H1 (cell line): ENCODE measurements around the gene GABRD. TPM values are rescaled to one million over a fixed set of nuclear protein-coding genes. Genes with fewer than 3 reads are reported as not detected.

Experiments
- CTCF ChIA-PET: fragments of 300-600 bp; sonication (Branson Sonifier 250); formaldehyde crosslinking; loops from one replicate; lab custom pipeline; 2021; ENCODE audit not compliant: partially characterized antibody; lab: Charles Lee
- POLR2A ChIA-PET: fragments of 300-600 bp; sonication (Branson Sonifier 250); formaldehyde crosslinking; loops from one replicate; lab custom pipeline; 2021; ENCODE audit warnings: inconsistent platforms; ENCODE audit not compliant: partially characterized antibody; lab: Charles Lee
- DNase-seq, 2 experiments: peaks; one replicate each; pipeline versions ENCODE4 v3.0.0 to v3.0.0-alpha.2; 2010 to 2022; ENCODE audit warnings: low spot score in 2 of 2, low read depth in 1 of 2, mixed read lengths in 1 of 2
- FAIRE-seq: peaks from 2 replicates; lab custom pipeline; 2011; peaks lifted over from hg19 to GRCh38; lab: Jason Lieb, UNC
- H2AFZ ChIP-seq: 2 replicates; pipeline ENCODE4 v1.8.1; 2012; ENCODE audit warnings: low read length, inconsistent platforms
- H2AK5ac ChIP-seq: 2 replicates; pipeline ENCODE4 v1.6.1; 2013; ENCODE audit warnings: low read depth, low read length
- H2BK120ac ChIP-seq: replicated peaks from 2 replicates; pipeline ENCODE3; 2013; ENCODE audit warnings: low read depth, low read length, inconsistent platforms
- H2BK12ac ChIP-seq: 2 replicates; pipeline ENCODE4 v1.6.1; 2013; ENCODE audit warnings: low read depth, low read length
- H2BK15ac ChIP-seq: 2 replicates; pipeline ENCODE4 v1.6.1; 2013; ENCODE audit warnings: low read length
- H2BK20ac ChIP-seq: 2 replicates; pipeline ENCODE4 v1.6.1; 2013; ENCODE audit warnings: low read length
- H2BK5ac ChIP-seq: 2 replicates; pipeline ENCODE4 v1.6.1; 2013; ENCODE audit warnings: low read depth, low read length
- H3K14ac ChIP-seq: 2 replicates; pipeline ENCODE4 v1.6.1; 2013; ENCODE audit warnings: inconsistent platforms; ENCODE audit not compliant: insufficient read length
- H3K18ac ChIP-seq: 2 replicates; pipeline ENCODE4 v1.6.1; 2013; ENCODE audit warnings: low read length; ENCODE audit errors: extremely low read depth
- H3K23ac ChIP-seq: 2 replicates; pipeline ENCODE4 v1.6.1; 2013; ENCODE audit warnings: inconsistent platforms; ENCODE audit not compliant: insufficient read length
- H3K23me2 ChIP-seq: 2 replicates; pipeline ENCODE4 v1.6.1; 2013; ENCODE audit warnings: low read depth, low read length
- H3K27ac ChIP-seq: 2 replicates; pipeline ENCODE4 v1.6.1; 2011; ENCODE audit warnings: low read depth, low read length, inconsistent platforms
- H3K27me3 ChIP-seq, 4 experiments: replicated peaks in 1 of 4; 1 replicate in 1 of 4; 2 replicates in 3 of 4; pipeline versions ENCODE4 v1.6.1 to v1.8.1; 2011 to 2013; ENCODE audit warnings: low read length in 3 of 4, mild to moderate bottlenecking in 3 of 4, inconsistent platforms in 2 of 4, mixed read lengths in 2 of 4, moderate library complexity in 1 of 4; ENCODE audit not compliant: control insufficient read depth in 3 of 4, insufficient read depth in 3 of 4; ENCODE audit errors: extremely low read depth in 1 of 4
- H3K36me3 ChIP-seq, 4 experiments: 2 replicates each; pipeline versions ENCODE4 v1.6.1 to v1.8.1; 2011 to 2013; ENCODE audit warnings: mild to moderate bottlenecking in 4 of 4, low read length in 3 of 4, moderate library complexity in 2 of 4, control low read depth in 1 of 4, inconsistent platforms in 1 of 4; ENCODE audit not compliant: insufficient read depth in 4 of 4, control insufficient read depth in 2 of 4
- H3K4ac ChIP-seq: replicated peaks from 2 replicates; pipeline ENCODE3; 2013; ENCODE audit warnings: low read length, low read depth, mixed read lengths, inconsistent platforms; ENCODE audit not compliant: insufficient read length
- H3K4me1 ChIP-seq, 4 experiments: replicated peaks in 1 of 4; 1 replicate in 1 of 4; 2 replicates in 3 of 4; pipeline versions ENCODE4 v1.6.1 to v1.8.1; 2011 to 2013; ENCODE audit warnings: low read length in 3 of 4, inconsistent platforms in 2 of 4, mixed read lengths in 1 of 4; ENCODE audit not compliant: insufficient read depth in 4 of 4, control insufficient read depth in 3 of 4
- H3K4me2 ChIP-seq, 2 experiments: 2 replicates each; pipeline versions ENCODE4 v1.6.1 to v1.8.1; 2011 to 2013; ENCODE audit warnings: low read depth in 2 of 2, low read length in 2 of 2, control low read depth in 1 of 2, inconsistent platforms in 1 of 2, mild to moderate bottlenecking in 1 of 2; ENCODE audit not compliant: insufficient read depth in 1 of 2
- H3K4me3 ChIP-seq, 4 experiments: fragments of 200-600, 300-600 bp in 1 of 4; sonication (generic), shearing (Covaris generic), sonication (Bioruptor Twin) in 1 of 4; 2 replicates each; pipeline versions ENCODE4 v1.5.1 to v1.8.1; 2011 to 2016; ENCODE audit warnings: low read length in 4 of 4, low read depth in 3 of 4, control low read depth in 2 of 4, inconsistent platforms in 2 of 4, mild to moderate bottlenecking in 2 of 4, mixed read lengths in 1 of 4, moderate library complexity in 1 of 4; ENCODE audit not compliant: insufficient read depth in 2 of 4; ENCODE audit errors: extremely low read depth in 1 of 4
- H3K56ac ChIP-seq: replicated peaks from 2 replicates; pipeline ENCODE3; 2013; ENCODE audit warnings: low read depth, mild to moderate bottlenecking, mixed read lengths, low read length, inconsistent platforms; ENCODE audit not compliant: insufficient read length
- H3K79me1 ChIP-seq: 2 replicates; pipeline ENCODE4 v1.6.1; 2013; ENCODE audit warnings: low read depth, low read length, control low read depth
- H3K79me2 ChIP-seq, 2 experiments: 2 replicates each; pipeline versions ENCODE4 v1.6.1 to v1.8.1; 2012 to 2013; ENCODE audit warnings: low read length in 2 of 2, mild to moderate bottlenecking in 2 of 2, inconsistent platforms in 1 of 2; ENCODE audit not compliant: insufficient read depth in 2 of 2, control insufficient read depth in 1 of 2
- H3K9ac ChIP-seq, 4 experiments: replicated peaks in 1 of 4; 1 replicate in 1 of 4; 2 replicates in 3 of 4; pipeline versions ENCODE4 v1.6.1 to v1.8.1; 2011 to 2013; ENCODE audit warnings: low read depth in 3 of 4, low read length in 3 of 4, control low read depth in 2 of 4, mild to moderate bottlenecking in 2 of 4, moderate library complexity in 2 of 4, inconsistent platforms in 1 of 4; ENCODE audit errors: extremely low read depth in 1 of 4
- H3K9me3 ChIP-seq, 2 experiments: 2 replicates each; pipeline versions ENCODE4 v1.6.1 to v1.8.1; 2012 to 2013; ENCODE audit warnings: mild to moderate bottlenecking in 2 of 2, moderate library complexity in 2 of 2, control low read depth in 1 of 2, inconsistent platforms in 1 of 2, low read depth in 1 of 2, low read length in 1 of 2, mixed read lengths in 1 of 2; ENCODE audit not compliant: insufficient read depth in 2 of 2
- H4K20me1 ChIP-seq, 2 experiments: replicated peaks in 1 of 2; 2 replicates each; pipeline versions ENCODE3 to v1.8.1; 2011 to 2013; ENCODE audit warnings: inconsistent platforms in 2 of 2, low read length in 2 of 2, mild to moderate bottlenecking in 1 of 2; ENCODE audit not compliant: insufficient read depth in 2 of 2, control insufficient read depth in 1 of 2
- H4K5ac ChIP-seq: 2 replicates; pipeline ENCODE4 v1.6.1; 2013; ENCODE audit warnings: low read length, low read depth, mixed read lengths, inconsistent platforms; ENCODE audit not compliant: insufficient read length
- H4K8ac ChIP-seq: 2 replicates; pipeline ENCODE4 v1.8.0; 2013; ENCODE audit warnings: mild to moderate bottlenecking, moderate library complexity, low read length, inconsistent platforms; ENCODE audit not compliant: insufficient read depth; ENCODE audit errors: extremely low read depth
- H4K91ac ChIP-seq: replicated peaks from 2 replicates; pipeline ENCODE3; 2013; ENCODE audit warnings: low read length, mixed read lengths, inconsistent platforms; ENCODE audit not compliant: insufficient read length
- EZH2 ChIP-seq: fragments of 200-600 bp; sonication (generic); IDR thresholded peaks from 2 replicates; pipeline ENCODE4 v1.7.1; 2012; ENCODE audit warnings: low read depth, mild to moderate bottlenecking, moderate library complexity, low read length, inconsistent platforms; ENCODE audit not compliant: severe bottlenecking
- SUZ12 ChIP-seq: fragments of 200-600 bp; sonication (generic); IDR thresholded peaks from 2 replicates; pipeline ENCODE4 v1.6.1; 2012; ENCODE audit warnings: mild to moderate bottlenecking, inconsistent platforms, low read length, moderate library complexity, mixed read lengths
- WGBS, 2 experiments: shearing (Covaris generic) in 1 of 2; methylation state at CpG; one replicate each; pipeline versions ENCODE4 v1.1.6 to v1.1.7; 2013 to 2015; ENCODE audit warnings: low lambda C conversion rate in 2 of 2, mixed read lengths in 2 of 2, inconsistent platforms in 1 of 2, low coverage in 1 of 2, missing lambda C conversion rate in 1 of 2; ENCODE audit not compliant: insufficient replicate concordance in 2 of 2, insufficient coverage in 1 of 2, insufficient read length in 1 of 2; ENCODE audit errors: extremely low coverage in 1 of 2, missing lambda C conversion rate in 1 of 2; 5-methylcytosine and 5-hydroxymethylcytosine counted together
- polyA plus RNA-seq, 7 experiments: library from polyadenylated mRNA; depleted of rRNA in 3 of 7; stranded (reverse) in 5 of 7; unstranded in 2 of 7; fragments of >200 nt in 5 of 7; fragments of 200-250 nt in 2 of 7; gene quantifications; 1 replicate in 5 of 7; 2 replicates in 1 of 7; 4 replicates in 1 of 7; pipeline versions ENCODE4 v1.2.1 to v1.2.3, GENCODE V29; 2011 to 2013; ENCODE audit warnings: missing spikeins in 2 of 7, mixed read lengths in 2 of 7
- total RNA-seq: library from RNA; stranded (reverse); fragmentation: NEBNext Ultra II Directional; extraction: Animal tissue kit (Norgen Biotek cat#: 25700); gene quantifications from 2 replicates; pipeline ENCODE4 v1.2.1, GENCODE V29; 2021

The GABRD gene
- total and polyA plus RNA-seq, 2 of the 8 experiments (the other 6 are each of a cell fraction or from before 2014, with no cell fraction given), result 1.8 to 3.0 TPM

GRCh38 chr1:2059290-2059953 lies 40.3 kb downstream of the GABRD start:
- TF ChIP-seq EZH2 (no peak), SUZ12 (no peak)
- Histone ChIP-seq H3K4ac (no peak overlapping the region), H3K4me1 (no peaks in the 10 kb centered on the region), H2BK120ac (no peak overlapping the region), H2BK20ac (no peak overlapping the region), H3K79me2 (peaks cover 0 to 6% of the 10 kb centered on the region in 2 experiments; a peak in 1 of 4 replicates), H2AFZ (no peak overlapping the region), H3K23me2 (no peaks in the 10 kb centered on the region), H4K5ac (no peak overlapping the region), H2BK5ac (no peak overlapping the region), H3K14ac (no peak overlapping the region), H3K4me3 (no peak overlapping the region), H3K27me3 (no peaks in the 10 kb centered on the region), H3K4me2 (no peak overlapping the region), H2BK15ac (no peak overlapping the region), H4K20me1 (peaks cover 0 to 10% of the 10 kb centered on the region in 2 experiments), H3K9ac (no peak overlapping the region), H4K8ac (no peak overlapping the region), H3K56ac (no peak overlapping the region), H3K9me3 (no peaks in the 10 kb centered on the region), H3K79me1 (peaks cover 7% of the 10 kb centered on the region; the same call in 1 of the 2 replicates), H3K36me3 (peaks cover 3 to 24% (median 18%) of the 10 kb centered on the region in 4 experiments; a peak in 5 of 8 replicates), H3K27ac (no peak overlapping the region), H2BK12ac (no peak overlapping the region), H2AK5ac (no peak overlapping the region), H4K91ac (no peak overlapping the region), H3K18ac (no peak overlapping the region), H3K23ac (no peak overlapping the region)
- POLR2A ChIA-PET, result no interaction called here
- CTCF ChIA-PET, result interaction anchor here (0.6 to 1.8 kb wide), 6 partner anchors 10 to 115 kb away, joined by 3 to 8 read pairs (median 3); no protein-coding TSS in a partner anchor
- FAIRE-seq, result no peak
- DNase-seq, result no peak
- 93% methylated on average over 27 of the region's 35 CpGs; no CpG with 5 or more reads in 1 of the 2 experiments for WGBS, 2 experiments
